Naive thymus-derived CD8-positive, alpha-beta T cell (primary cell): ENCODE results near the gene USP9X. TPM values are rescaled to one million over a fixed set of nuclear protein-coding genes. Genes with fewer than 3 reads are reported as not detected.
"Not testable (repeated sequence)": the region's sequence is repeated elsewhere in the genome, so short reads cannot be mapped to it uniquely, and the experiment has no call there.

Experiments used
- ATAC-seq, 2 donors: fragments of 150-1000 bp; cut with Tn5 transposase in 1 of 2; sonication (Bioruptor Pico), chemical (Tn5 transposase) in 1 of 2; 1 replicate in 1 of 2; 2 replicates in 1 of 2; pipeline ENCODE4 v1.10.0; 2021; ENCODE audit warnings: mild to moderate bottlenecking in 2 of 2, moderate library complexity in 2 of 2
- POLR2A ChIA-PET: fragments of 350-600 bp; sonication (Branson Sonifier 250); formaldehyde crosslinking; loops from one replicate; lab custom pipeline; 2021; ENCODE audit warnings: antibody characterized with exemption; lab: Charles Lee
- DNase-seq, 10 donors: peaks; one replicate each; pipeline versions ENCODE4 v3.0.0 to v3.0.0-alpha.2; 2020 to 2022
- H3K27ac Mint-ChIP-seq, 10 donors: one replicate each; pipeline ENCODE4 v1.8.0; 2020 to 2022; ENCODE audit warnings: mild to moderate bottlenecking in 10 of 10, mixed read lengths in 10 of 10, moderate library complexity in 4 of 10, inconsistent platforms in 1 of 10
- H3K27me3 Mint-ChIP-seq, 5 donors: one replicate each; pipeline ENCODE4 v1.8.0; 2021 to 2022; ENCODE audit warnings: mixed read lengths in 5 of 5
- H3K36me3 Mint-ChIP-seq, 3 donors: one replicate each; pipeline ENCODE4 v1.8.0; 2020 to 2022; ENCODE audit warnings: mixed read lengths in 3 of 3, mild to moderate bottlenecking in 2 of 3, inconsistent platforms in 1 of 3
- H3K4me1 Mint-ChIP-seq, 4 donors: one replicate each; pipeline ENCODE4 v1.8.0; 2021 to 2022; ENCODE audit warnings: mixed read lengths in 4 of 4
- H3K4me3 Mint-ChIP-seq, 10 donors: one replicate each; pipeline ENCODE4 v1.8.0; 2020 to 2022; ENCODE audit warnings: mild to moderate bottlenecking in 10 of 10, mixed read lengths in 10 of 10, moderate library complexity in 6 of 10, inconsistent platforms in 1 of 10
- H3K9me3 Mint-ChIP-seq, 9 donors: one replicate each; pipeline ENCODE4 v1.8.0; 2020 to 2022; ENCODE audit warnings: mixed read lengths in 9 of 9, mild to moderate bottlenecking in 3 of 9, inconsistent platforms in 1 of 9, moderate library complexity in 1 of 9
- polyA plus RNA-seq, 3 donors: library from polyadenylated mRNA; unstranded; fragments of 300-500 nt; fragmentation: Illumina TruSeq; gene quantifications; one replicate each; pipeline ENCODE4 v1.2.3, GENCODE V29; 2021
- total RNA-seq, 8 experiments: library from RNA in 2 of 8; stranded (reverse) in 2 of 8; gene quantifications; one replicate each; pipeline ENCODE4 v1.2.3 and lab custom pipeline; 2021 to 2026

Gene USP9X
- total and polyA plus RNA-seq, 5 experiments from 2014 or later: 20.0 to 75.4 (median 27.1) TPM

- no peak for ATAC-seq
- Mint-ChIP-seq H3K9me3 (no peaks in the 10 kb centered on the region), H3K27ac (peak overlapping the region in 4 of 10 donors; percentile 9 to 76 (median 36)), H3K4me1 (peaks cover 13 to 76% (median 58%) of the 10 kb centered on the region in 4 donors), H3K4me3 (peak overlapping the region in 8 of 10 donors; percentile 22 to 70 (median 53)), H3K27me3 (no peaks in the 10 kb centered on the region), H3K36me3 (peaks cover 0 to 29% (median 0%) of the 10 kb centered on the region in 3 donors)
- DNase-seq: no peak
- POLR2A ChIA-PET: interaction anchor here (1.2 kb wide), 1 partner anchor 24 kb away, joined by 3 read pairs; no protein-coding TSS in a partner anchor
Observed at GRCh38 chrX:41090568-41091238, 5.5 kb downstream of the USP9X start.

GRCh38 chrX:41092776-41093175 lies 7.5 kb downstream of the USP9X start:
- no peak for ATAC-seq
- Mint-ChIP-seq H3K27me3 (no peaks in the 10 kb centered on the region), H3K9me3 (no peaks in the 10 kb centered on the region), H3K4me3 (peak overlapping the region in 3 of 10 donors; percentile 3 to 28 (median 27)), H3K36me3 (peaks cover 0 to 26% (median 0%) of the 10 kb centered on the region in 3 donors), H3K4me1 (peaks cover 17 to 92% (median 71%) of the 10 kb centered on the region in 4 donors), H3K27ac (no peak overlapping the region)
- POLR2A ChIA-PET: no interaction called here
- DNase-seq: no peak

- peak overlapping the region in 5 of 10 donors; percentile 43 to 80 (median 67) for H3K27ac Mint-ChIP-seq
- ATAC-seq: peak in 1 of 2 donors; percentile 6
- peaks cover 0 to 18% (median 0%) of the 10 kb centered on the region in 3 donors for H3K36me3 Mint-ChIP-seq
- peak overlapping the region; percentile 12 to 77 (median 42) for H3K4me3 Mint-ChIP-seq
- DNase-seq: no peak
- no peaks in the 10 kb centered on the region for H3K27me3 Mint-ChIP-seq
- POLR2A ChIA-PET: interaction anchor here (3.4 kb wide), 1 partner anchor 10 kb away, joined by 19 read pairs; the partner anchor contains the start of gene USP9X
- peaks cover 18 to 94% (median 78%) of the 10 kb centered on the region in 4 donors for H3K4me1 Mint-ChIP-seq
- H3K9me3 Mint-ChIP-seq: no peaks in the 10 kb centered on the region
Observed at GRCh38 chrX:41095174-41095573, 9.9 kb downstream of the USP9X start.

- DNase-seq (no peak), ATAC-seq (peak in 1 of 2 donors; percentile 36)
- H3K36me3 Mint-ChIP-seq: peaks cover 0 to 18% (median 0%) of the 10 kb centered on the region in 3 donors
- H3K27me3 Mint-ChIP-seq: no peaks in the 10 kb centered on the region
- peak overlapping the region in 6 of 10 donors; percentile 45 to 80 (median 72) for H3K27ac Mint-ChIP-seq
- peaks cover 16 to 89% (median 77%) of the 10 kb centered on the region in 4 donors for H3K4me1 Mint-ChIP-seq
- H3K9me3 Mint-ChIP-seq: no peaks in the 10 kb centered on the region
- H3K4me3 Mint-ChIP-seq: peak overlapping the region; percentile 16 to 77 (median 44)
- POLR2A ChIA-PET: interaction anchor here (3.4 kb wide), 1 partner anchor 10 kb away, joined by 19 read pairs; the partner anchor contains the start of gene USP9X
Observed at GRCh38 chrX:41095908-41096307, 10.7 kb downstream of the USP9X start.

GRCh38 chrX:41096339-41096955 lies 11.2 kb downstream of the USP9X start:
- peaks cover 16 to 85% (median 71%) of the 10 kb centered on the region in 4 donors for H3K4me1 Mint-ChIP-seq

GRCh38 chrX:41097326-41097725 lies 12.1 kb downstream of the USP9X start:
- H3K4me1 Mint-ChIP-seq: peaks cover 19 to 81% (median 68%) of the 10 kb centered on the region in 4 donors
- peak overlapping the region in 3 of 10 donors; percentile 37 to 81 (median 80) for H3K27ac Mint-ChIP-seq
- H3K27me3 Mint-ChIP-seq: no peaks in the 10 kb centered on the region
- POLR2A ChIA-PET: interaction anchor here (3.4 kb wide), 1 partner anchor 12 kb away, joined by 19 read pairs; the partner anchor contains the start of gene USP9X
- H3K9me3 Mint-ChIP-seq: no peaks in the 10 kb centered on the region
- peaks cover 0 to 15% (median 0%) of the 10 kb centered on the region in 3 donors for H3K36me3 Mint-ChIP-seq
- ATAC-seq (no peak), DNase-seq (no peak)
- H3K4me3 Mint-ChIP-seq: peak overlapping the region in 4 of 10 donors; percentile 15 to 32 (median 29)

More at GRCh38 chrX:41096339-41096955, 11.2 kb downstream of the USP9X start:
- DNase-seq (no peak), ATAC-seq (no peak)
- H3K36me3 Mint-ChIP-seq: peaks cover 0 to 18% (median 0%) of the 10 kb centered on the region in 3 donors
- H3K27ac Mint-ChIP-seq: peak overlapping the region in 4 of 10 donors; percentile 23 to 80 (median 76)
- no peaks in the 10 kb centered on the region for H3K9me3 Mint-ChIP-seq
- peak overlapping the region in 7 of 10 donors; percentile 16 to 65 (median 38) for H3K4me3 Mint-ChIP-seq
- POLR2A ChIA-PET: interaction anchor here (3.4 kb wide), 1 partner anchor 11 kb away, joined by 19 read pairs; the partner anchor contains the start of gene USP9X
- no peaks in the 10 kb centered on the region for H3K27me3 Mint-ChIP-seq

GRCh38 chrX:41100200-41100599 lies 15.0 kb downstream of the USP9X start:
- H3K27ac Mint-ChIP-seq: peak overlapping the region in 3 of 10 donors; percentile 5 to 67 (median 27)
- no peaks in the 10 kb centered on the region for H3K9me3 Mint-ChIP-seq
- ATAC-seq (no peak), DNase-seq (no peak)
- H3K27me3 Mint-ChIP-seq: no peaks in the 10 kb centered on the region
- POLR2A ChIA-PET: interaction anchor here (1.2 kb wide), 1 partner anchor 14 kb away, joined by 4 read pairs; no protein-coding TSS in a partner anchor
- peaks cover 19 to 77% (median 58%) of the 10 kb centered on the region in 4 donors for H3K4me1 Mint-ChIP-seq
- peak overlapping the region in 4 of 10 donors; percentile 1 to 44 (median 19) for H3K4me3 Mint-ChIP-seq
- peaks cover 0 to 9% (median 0%) of the 10 kb centered on the region in 3 donors for H3K36me3 Mint-ChIP-seq

- POLR2A ChIA-PET: no interaction called here
- DNase-seq (no peak), ATAC-seq (no peak)
- Mint-ChIP-seq H3K27me3 (no peaks in the 10 kb centered on the region), H3K9me3 (no peaks in the 10 kb centered on the region), H3K4me1 (peaks cover 17 to 77% (median 58%) of the 10 kb centered on the region in 4 donors), H3K27ac (no peak overlapping the region), H3K4me3 (no peak overlapping the region), H3K36me3 (peaks cover 0 to 9% (median 0%) of the 10 kb centered on the region in 3 donors)
Observed at GRCh38 chrX:41100819-41101218, 15.6 kb downstream of the USP9X start.

GRCh38 chrX:41105005-41105404 lies 19.8 kb downstream of the USP9X start:
- Mint-ChIP-seq H3K27ac (peak overlapping the region in 7 of 10 donors; percentile 3 to 86 (median 54)), H3K4me1 (peaks cover 26 to 68% (median 55%) of the 10 kb centered on the region in 4 donors), H3K36me3 (peaks cover 6 to 10% (median 7%) of the 10 kb centered on the region in 3 donors), H3K9me3 (peaks cover 0 to 7% (median 2%) of the 10 kb centered on the region in 9 donors), H3K4me3 (peak overlapping the region in 6 of 10 donors; percentile 1 to 61 (median 24)), H3K27me3 (no peaks in the 10 kb centered on the region)
- ATAC-seq (peak; percentile 45 to 69), DNase-seq (no peak)
- POLR2A ChIA-PET: interaction anchor here (0.5 kb wide), 1 partner anchor 228 kb away, joined by 3 read pairs; no protein-coding TSS in a partner anchor

- H3K27ac Mint-ChIP-seq: peak overlapping the region in 1 of 10 donors; percentile 31
- peaks cover 32 to 75% (median 63%) of the 10 kb centered on the region in 4 donors for H3K4me1 Mint-ChIP-seq
- POLR2A ChIA-PET, H3K9me3 Mint-ChIP-seq, ATAC-seq, H3K4me3 Mint-ChIP-seq, DNase-seq, H3K36me3 Mint-ChIP-seq, H3K27me3 Mint-ChIP-seq: not testable (repeated sequence)
Observed at GRCh38 chrX:41106257-41106656, 21.0 kb downstream of the USP9X start.

- Mint-ChIP-seq H3K27me3 (no peaks in the 10 kb centered on the region), H3K4me3 (peak overlapping the region in 9 of 10 donors; percentile 35 to 63 (median 45)), H3K9me3 (peaks cover 0 to 7% (median 2%) of the 10 kb centered on the region in 9 donors), H3K27ac (peak overlapping the region in 4 of 10 donors; percentile 58 to 69 (median 64)), H3K4me1 (peaks cover 36 to 82% (median 69%) of the 10 kb centered on the region in 4 donors), H3K36me3 (peaks cover 6 to 10% (median 7%) of the 10 kb centered on the region in 3 donors)
- POLR2A ChIA-PET: interaction anchor here (5.3 kb wide), 1 partner anchor 22 kb away, joined by 28 read pairs; the partner anchor contains the start of gene USP9X
- DNase-seq: no peak
- ATAC-seq: no peak
Observed at GRCh38 chrX:41108007-41108406, 22.8 kb downstream of the USP9X start.
